ENCODE measurements around the gene SLC9A1. TPM values are rescaled to one million over a fixed set of nuclear protein-coding genes. Genes with fewer than 3 reads are reported as not detected.

Gene SLC9A1
- total RNA-seq, 1 experiment from 2014 or later, result 21.7 TPM

DNA sequence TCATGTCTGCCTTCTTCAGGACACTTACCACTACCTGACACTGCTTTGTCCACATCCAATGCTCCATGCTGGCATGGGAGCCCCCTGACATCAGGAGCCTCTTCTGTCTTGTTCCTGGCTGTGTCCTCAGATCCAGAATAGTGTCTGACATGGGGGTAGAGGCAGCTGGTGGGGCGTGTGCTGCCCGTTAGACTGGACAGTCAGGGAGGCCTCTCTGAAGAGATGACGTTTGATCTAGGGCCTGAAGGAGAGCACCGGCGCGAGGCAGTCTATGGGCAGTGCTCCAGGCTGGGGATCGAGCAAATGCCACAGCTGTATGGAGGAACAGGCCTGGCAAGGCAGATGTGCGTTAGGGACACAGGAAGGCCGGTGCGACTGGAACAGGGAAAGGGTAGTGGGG is 16.6 kb downstream of the SLC9A1 start:
- ATAC-seq (no peak), DNase-seq (ENCODE audit: low read depth, low spot score) (no peak)
- Histone ChIP-seq H3K79me2 (ENCODE audit: insufficient read depth, low read length) (peaks cover 41% of the 10 kb centered on the region), H3K4me1 (ENCODE audit: control insufficient read depth in 1 of 2, insufficient read depth in 2 of 2, low read length in 2 of 2) (peaks cover 35 to 37% of the 10 kb centered on the region in 2 experiments), H3K27ac (ENCODE audit: low read depth, low read length) (no peak overlapping the region), H3K4me3 (replicated peaks in 1 of 2; ENCODE audit: low read depth in 1 of 2, low read length in 2 of 2) (no peak overlapping the region), H2AFZ (ENCODE audit: low read depth, low read length, poor library complexity, severe bottlenecking) (no peak overlapping the region), H3K36me3 (ENCODE audit: control insufficient read depth in 1 of 2, insufficient read depth in 2 of 2, low read length in 2 of 2) (no peaks in the 10 kb centered on the region; a peak in 1 of 4 replicates), H3K9me3 (ENCODE audit: control insufficient read depth in 1 of 2, insufficient read depth in 1 of 2, low read depth in 1 of 2, low read length in 2 of 2) (no peaks in the 10 kb centered on the region), H3K9me2 (ENCODE audit: insufficient read depth) (no peaks in the 10 kb centered on the region), H3K9ac (ENCODE audit: low read length) (no peak overlapping the region), H4K20me1 (ENCODE audit: insufficient read depth) (no peaks in the 10 kb centered on the region), H3K4me2 (ENCODE audit: low read length) (no peak overlapping the region), H3K27me3 (ENCODE audit: insufficient read depth, low read length) (no peaks in the 10 kb centered on the region)
- no TSS peak for BruUV-seq (replicated peaks)
- ChIA-PET CTCF (no interaction called here), POLR2A (interaction anchor here (0.9 kb wide), 1 partner anchor 17 kb away, joined by 3 read pairs; the partner anchor contains the start of gene SLC9A1), RAD21 (ENCODE audit: low non-redundant PET in 1 of 2, low total read pairs in 2 of 2, uncharacterized antibody in 2 of 2, unreplicated experiment in 2 of 2) (no interaction called here)
- TF ChIP-seq JUND (IDR thresholded peaks at IDR 0.05) (no peak), ZNF274 (IDR thresholded peaks at IDR 0.05; ENCODE audit: low read depth, low read length) (no peak), POLR2AphosphoS5 (IDR thresholded peaks at IDR 0.05; ENCODE audit: low read depth, low read length) (no peak), CBX3 (IDR thresholded peaks at IDR 0.05; ENCODE audit: low read depth) (no peak), TCF7L2 (IDR thresholded peaks at IDR 0.05; ENCODE audit: borderline replicate concordance, extremely low read depth, insufficient read depth, insufficient read length) (no peak)
- TF ChIP-seq, protein P1, sequence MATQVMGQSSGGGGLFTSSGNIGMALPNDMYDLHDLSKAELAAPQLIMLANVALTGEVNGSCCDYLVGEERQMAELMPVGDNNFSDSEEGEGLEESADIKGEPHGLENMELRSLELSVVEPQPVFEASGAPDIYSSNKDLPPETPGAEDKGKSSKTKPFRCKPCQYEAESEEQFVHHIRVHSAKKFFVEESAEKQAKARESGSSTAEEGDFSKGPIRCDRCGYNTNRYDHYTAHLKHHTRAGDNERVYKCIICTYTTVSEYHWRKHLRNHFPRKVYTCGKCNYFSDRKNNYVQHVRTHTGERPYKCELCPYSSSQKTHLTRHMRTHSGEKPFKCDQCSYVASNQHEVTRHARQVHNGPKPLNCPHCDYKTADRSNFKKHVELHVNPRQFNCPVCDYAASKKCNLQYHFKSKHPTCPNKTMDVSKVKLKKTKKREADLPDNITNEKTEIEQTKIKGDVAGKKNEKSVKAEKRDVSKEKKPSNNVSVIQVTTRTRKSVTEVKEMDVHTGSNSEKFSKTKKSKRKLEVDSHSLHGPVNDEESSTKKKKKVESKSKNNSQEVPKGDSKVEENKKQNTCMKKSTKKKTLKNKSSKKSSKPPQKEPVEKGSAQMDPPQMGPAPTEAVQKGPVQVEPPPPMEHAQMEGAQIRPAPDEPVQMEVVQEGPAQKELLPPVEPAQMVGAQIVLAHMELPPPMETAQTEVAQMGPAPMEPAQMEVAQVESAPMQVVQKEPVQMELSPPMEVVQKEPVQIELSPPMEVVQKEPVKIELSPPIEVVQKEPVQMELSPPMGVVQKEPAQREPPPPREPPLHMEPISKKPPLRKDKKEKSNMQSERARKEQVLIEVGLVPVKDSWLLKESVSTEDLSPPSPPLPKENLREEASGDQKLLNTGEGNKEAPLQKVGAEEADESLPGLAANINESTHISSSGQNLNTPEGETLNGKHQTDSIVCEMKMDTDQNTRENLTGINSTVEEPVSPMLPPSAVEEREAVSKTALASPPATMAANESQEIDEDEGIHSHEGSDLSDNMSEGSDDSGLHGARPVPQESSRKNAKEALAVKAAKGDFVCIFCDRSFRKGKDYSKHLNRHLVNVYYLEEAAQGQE (IDR thresholded peaks at IDR 0.05; ENCODE audit: low read depth), result no peak
- intact Hi-C loops (cut with micrococcal nuclease), result no loop called here
